WTC11 (cell line): ENCODE data around the gene DUSP5. TPM values are rescaled to one million over a fixed set of nuclear protein-coding genes. Genes with fewer than 3 reads are reported as not detected.

Experiments
- ATAC-seq: fragments of 200-7000 bp; cut with Tn5 transposase; 2 replicates; pipeline ENCODE4 v1.10.0; 2021; ENCODE audit warnings: mild to moderate bottlenecking, moderate library complexity
- CTCF ChIA-PET: fragments of 300-600 bp; sonication (Branson Sonifier 250); formaldehyde crosslinking; loops from one replicate; lab custom pipeline; 2021; ENCODE audit warnings: antibody characterized with exemption; lab: Charles Lee
- POLR2A ChIA-PET: fragments of 350-600 bp; sonication (Branson Sonifier 250); formaldehyde crosslinking; loops from one replicate; lab custom pipeline; 2021; ENCODE audit warnings: antibody characterized with exemption; lab: Charles Lee
- DNase-seq: peaks from one replicate; pipeline ENCODE4 v3.0.0; 2021; ENCODE audit warnings: low spot score
- H3K27ac Mint-ChIP-seq: 2 replicates; pipeline ENCODE4 v1.8.0; 2021; ENCODE audit warnings: mixed read lengths
- H3K27me3 Mint-ChIP-seq: 2 replicates; pipeline ENCODE4 v1.8.0; 2021; ENCODE audit warnings: low read depth, mild to moderate bottlenecking, moderate library complexity, mixed read lengths
- H3K36me3 Mint-ChIP-seq: 2 replicates; pipeline ENCODE4 v1.8.0; 2021; ENCODE audit warnings: mixed read lengths
- H3K4me1 Mint-ChIP-seq: 2 replicates; pipeline ENCODE4 v1.8.0; 2022; ENCODE audit warnings: mixed read lengths
- H3K4me3 Mint-ChIP-seq: 2 replicates; pipeline ENCODE4 v1.8.0; 2021; ENCODE audit warnings: mild to moderate bottlenecking, moderate library complexity, mixed read lengths
- H3K9me3 Mint-ChIP-seq: 2 replicates; pipeline ENCODE4 v1.8.0; 2021; ENCODE audit warnings: mixed read lengths
- ATF1 ChIP-seq: sonication (generic); formaldehyde crosslinking; IDR thresholded peaks from 2 replicates; pipeline ENCODE4 v1.8.1; 2023; ENCODE audit warnings: mild to moderate bottlenecking, moderate library complexity, missing genetic modification reagents
- JAZF1 ChIP-seq: fragments of 250-450 bp; sonication (Bioruptor Pico); IDR thresholded peaks from 2 replicates; pipeline ENCODE4 v1.9.0; 2021; ENCODE audit warnings: moderate library complexity, mild to moderate bottlenecking, inconsistent platforms
- JUN ChIP-seq: sonication (generic); formaldehyde crosslinking; IDR thresholded peaks from 2 replicates; pipeline ENCODE4 v1.8.0; 2023; ENCODE audit warnings: mild to moderate bottlenecking, missing genetic modification reagents
- NFE2L1 ChIP-seq: sonication (generic); formaldehyde crosslinking; IDR thresholded peaks from 2 replicates; pipeline ENCODE4 v1.8.1; 2023; ENCODE audit warnings: missing genetic modification reagents
- RELA ChIP-seq: sonication (generic); formaldehyde crosslinking; IDR thresholded peaks from 2 replicates; pipeline ENCODE4 v1.8.1; 2022; ENCODE audit warnings: missing genetic modification reagents, mild to moderate bottlenecking, borderline replicate concordance
- RORB ChIP-seq: fragments of 250-450 bp; sonication (Bioruptor Pico); IDR thresholded peaks from 2 replicates; pipeline ENCODE4 v1.9.0; 2021; ENCODE audit warnings: mild to moderate bottlenecking
- ZNF121 ChIP-seq: sonication (generic); formaldehyde crosslinking; IDR thresholded peaks from 2 replicates; pipeline ENCODE4 v1.8.0; 2023; ENCODE audit warnings: missing genetic modification reagents
- ZNF138 ChIP-seq: sonication (generic); formaldehyde crosslinking; conservative IDR thresholded peaks from 2 replicates; pipeline ENCODE4 v1.8.1; 2022; ENCODE audit warnings: mild to moderate bottlenecking, moderate library complexity, missing genetic modification reagents
- ZNF317 ChIP-seq: sonication (generic); formaldehyde crosslinking; IDR thresholded peaks from 2 replicates; pipeline ENCODE4 v1.8.1; 2023; ENCODE audit warnings: low read depth, mild to moderate bottlenecking, moderate library complexity, missing genetic modification reagents, borderline replicate concordance
- total RNA-seq: library from RNA; stranded (reverse); gene quantifications from 3 replicates; pipeline ENCODE4 v1.2.3, GENCODE V29; 2021
- TF ChIP-seq, protein P1 (sequence below): sonication (generic); formaldehyde crosslinking; conservative IDR thresholded peaks from 2 replicates; pipeline ENCODE4 v1.8.1; 2022; ENCODE audit warnings: mild to moderate bottlenecking, missing genetic modification reagents
- TF ChIP-seq, protein P2 (sequence below): sonication (generic); formaldehyde crosslinking; IDR thresholded peaks from 2 replicates; pipeline ENCODE4 v1.8.1; 2022; ENCODE audit warnings: missing genetic modification reagents, borderline replicate concordance
- TF ChIP-seq, protein P3 (sequence below): sonication (generic); formaldehyde crosslinking; IDR thresholded peaks from 2 replicates; pipeline ENCODE4 v1.8.0; 2022; ENCODE audit warnings: mild to moderate bottlenecking, missing genetic modification reagents
- TF ChIP-seq, protein P4 (sequence below): sonication (generic); formaldehyde crosslinking; IDR thresholded peaks from 2 replicates; pipeline ENCODE4 v1.8.1; 2022; ENCODE audit warnings: mild to moderate bottlenecking, missing genetic modification reagents, moderate library complexity, borderline replicate concordance
- TF ChIP-seq, protein P5 (sequence below): fragments of 200-600 bp; IDR thresholded peaks from 2 replicates; pipeline ENCODE4 v1.8.0; 2022; ENCODE audit warnings: antibody characterized with exemption
- TF ChIP-seq, protein P6 (sequence below): sonication (generic); formaldehyde crosslinking; IDR thresholded peaks from 2 replicates; pipeline ENCODE4 v1.8.0; 2022; ENCODE audit warnings: mild to moderate bottlenecking, missing genetic modification reagents

DUSP5 gene
- total RNA-seq, 1 experiment from 2014 or later: 55.1 TPM

DNA sequence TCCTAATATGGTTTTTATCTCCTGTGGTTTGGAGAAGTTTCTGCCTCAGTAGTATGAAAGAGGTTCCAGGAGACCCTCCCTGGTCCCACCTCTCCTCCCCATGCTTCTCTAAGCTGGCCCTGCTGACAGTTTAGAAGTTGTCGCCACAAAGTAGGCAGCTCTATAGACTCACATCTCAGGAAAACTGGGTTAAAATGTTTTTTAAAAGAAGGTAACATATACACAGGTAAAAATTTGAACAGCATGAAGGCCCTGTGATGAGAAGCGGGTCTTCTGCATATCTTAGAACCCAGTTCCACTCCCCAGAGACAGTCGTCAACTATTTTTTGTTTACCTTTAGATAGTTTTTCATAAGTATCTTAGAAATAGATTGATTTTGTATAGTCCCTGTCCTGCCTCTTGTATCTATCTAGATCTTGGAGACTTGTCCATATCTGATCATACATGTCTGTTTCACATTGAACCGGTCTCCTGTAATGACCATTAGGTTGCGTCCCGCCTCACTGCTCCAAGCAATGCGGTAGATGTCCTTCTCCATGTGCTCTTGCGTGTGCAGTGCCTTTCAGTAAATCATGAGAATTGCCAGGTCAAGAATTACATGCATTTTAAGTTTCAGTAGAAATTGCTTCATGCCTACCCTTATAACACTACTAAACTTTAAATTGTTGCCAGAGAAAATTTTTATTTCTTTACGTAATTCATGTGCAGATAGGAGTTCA, 2.2 kb downstream of the DUSP5 start:
- Mint-ChIP-seq H3K4me3 (peak overlapping the region; percentile 89), H3K36me3 (peaks cover 29% of the 10 kb centered on the region), H3K27me3 (peaks cover 14% of the 10 kb centered on the region), H3K4me1 (peaks cover 67% of the 10 kb centered on the region), H3K9me3 (no peaks in the 10 kb centered on the region), H3K27ac (peak overlapping the region; percentile 59; the same call in 1 of the 2 replicates)
- DNase-seq (no peak), ATAC-seq (no peak)
- ChIA-PET CTCF (interaction anchor here (1.0 to 3.9 kb wide), 6 partner anchors 13 to 189 kb away, joined by 3 to 51 read pairs (median 8); no protein-coding TSS in a partner anchor), POLR2A (interaction anchor here (0.6 to 1.5 kb wide), 4 partner anchors 13 to 68 kb away, joined by 3 to 4 read pairs (median 3); no protein-coding TSS in a partner anchor)
- TF ChIP-seq ZNF138 (CRISPR knock-in tag) (no peak), ATF1 (no peak), JUN (no peak), ZNF317 (CRISPR knock-in tag) (no peak), RORB (CRISPR knock-in tag) (no peak)
- TF ChIP-seq, protein P1, sequence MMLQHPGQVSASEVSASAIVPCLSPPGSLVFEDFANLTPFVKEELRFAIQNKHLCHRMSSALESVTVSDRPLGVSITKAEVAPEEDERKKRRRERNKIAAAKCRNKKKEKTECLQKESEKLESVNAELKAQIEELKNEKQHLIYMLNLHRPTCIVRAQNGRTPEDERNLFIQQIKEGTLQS (CRISPR knock-in tag): no peak
- TF ChIP-seq, protein P2, sequence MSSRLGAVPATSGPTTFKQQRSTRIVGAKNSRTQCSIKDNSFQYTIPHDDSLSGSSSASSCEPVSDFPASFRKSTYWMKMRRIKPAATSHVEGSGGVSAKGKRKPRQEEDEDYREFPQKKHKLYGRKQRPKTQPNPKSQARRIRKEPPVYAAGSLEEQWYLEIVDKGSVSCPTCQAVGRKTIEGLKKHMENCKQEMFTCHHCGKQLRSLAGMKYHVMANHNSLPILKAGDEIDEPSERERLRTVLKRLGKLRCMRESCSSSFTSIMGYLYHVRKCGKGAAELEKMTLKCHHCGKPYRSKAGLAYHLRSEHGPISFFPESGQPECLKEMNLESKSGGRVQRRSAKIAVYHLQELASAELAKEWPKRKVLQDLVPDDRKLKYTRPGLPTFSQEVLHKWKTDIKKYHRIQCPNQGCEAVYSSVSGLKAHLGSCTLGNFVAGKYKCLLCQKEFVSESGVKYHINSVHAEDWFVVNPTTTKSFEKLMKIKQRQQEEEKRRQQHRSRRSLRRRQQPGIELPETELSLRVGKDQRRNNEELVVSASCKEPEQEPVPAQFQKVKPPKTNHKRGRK (CRISPR knock-in tag): no peak

DNA sequence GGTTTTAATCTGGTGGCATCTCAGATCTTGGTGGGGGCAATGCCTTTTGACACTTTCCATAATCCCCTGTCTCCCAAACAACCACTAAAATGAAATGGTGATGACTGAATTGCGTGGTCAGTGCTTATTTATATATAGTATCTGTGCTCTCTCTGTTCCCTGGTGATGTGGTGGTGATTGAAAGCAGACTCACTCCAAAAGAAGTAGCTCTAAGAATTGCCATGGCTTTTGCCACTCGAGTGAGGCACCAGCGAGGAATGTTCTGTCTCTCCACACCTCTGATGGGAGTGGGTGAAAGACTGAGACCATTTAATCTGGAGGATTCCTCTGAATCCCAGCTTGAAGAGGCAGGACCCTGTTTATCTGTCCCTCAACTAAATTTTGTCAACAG, 2.8 kb downstream of the DUSP5 start:
- no peaks in the 10 kb centered on the region for H3K9me3 Mint-ChIP-seq
- no peak for ATAC-seq
- TF ChIP-seq, protein P3, sequence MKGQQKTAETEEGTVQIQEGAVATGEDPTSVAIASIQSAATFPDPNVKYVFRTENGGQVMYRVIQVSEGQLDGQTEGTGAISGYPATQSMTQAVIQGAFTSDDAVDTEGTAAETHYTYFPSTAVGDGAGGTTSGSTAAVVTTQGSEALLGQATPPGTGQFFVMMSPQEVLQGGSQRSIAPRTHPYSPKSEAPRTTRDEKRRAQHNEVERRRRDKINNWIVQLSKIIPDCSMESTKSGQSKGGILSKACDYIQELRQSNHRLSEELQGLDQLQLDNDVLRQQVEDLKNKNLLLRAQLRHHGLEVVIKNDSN: no peak
- TF ChIP-seq, protein P4, sequence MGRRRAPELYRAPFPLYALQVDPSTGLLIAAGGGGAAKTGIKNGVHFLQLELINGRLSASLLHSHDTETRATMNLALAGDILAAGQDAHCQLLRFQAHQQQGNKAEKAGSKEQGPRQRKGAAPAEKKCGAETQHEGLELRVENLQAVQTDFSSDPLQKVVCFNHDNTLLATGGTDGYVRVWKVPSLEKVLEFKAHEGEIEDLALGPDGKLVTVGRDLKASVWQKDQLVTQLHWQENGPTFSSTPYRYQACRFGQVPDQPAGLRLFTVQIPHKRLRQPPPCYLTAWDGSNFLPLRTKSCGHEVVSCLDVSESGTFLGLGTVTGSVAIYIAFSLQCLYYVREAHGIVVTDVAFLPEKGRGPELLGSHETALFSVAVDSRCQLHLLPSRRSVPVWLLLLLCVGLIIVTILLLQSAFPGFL: no peak
- TF ChIP-seq, protein P5, sequence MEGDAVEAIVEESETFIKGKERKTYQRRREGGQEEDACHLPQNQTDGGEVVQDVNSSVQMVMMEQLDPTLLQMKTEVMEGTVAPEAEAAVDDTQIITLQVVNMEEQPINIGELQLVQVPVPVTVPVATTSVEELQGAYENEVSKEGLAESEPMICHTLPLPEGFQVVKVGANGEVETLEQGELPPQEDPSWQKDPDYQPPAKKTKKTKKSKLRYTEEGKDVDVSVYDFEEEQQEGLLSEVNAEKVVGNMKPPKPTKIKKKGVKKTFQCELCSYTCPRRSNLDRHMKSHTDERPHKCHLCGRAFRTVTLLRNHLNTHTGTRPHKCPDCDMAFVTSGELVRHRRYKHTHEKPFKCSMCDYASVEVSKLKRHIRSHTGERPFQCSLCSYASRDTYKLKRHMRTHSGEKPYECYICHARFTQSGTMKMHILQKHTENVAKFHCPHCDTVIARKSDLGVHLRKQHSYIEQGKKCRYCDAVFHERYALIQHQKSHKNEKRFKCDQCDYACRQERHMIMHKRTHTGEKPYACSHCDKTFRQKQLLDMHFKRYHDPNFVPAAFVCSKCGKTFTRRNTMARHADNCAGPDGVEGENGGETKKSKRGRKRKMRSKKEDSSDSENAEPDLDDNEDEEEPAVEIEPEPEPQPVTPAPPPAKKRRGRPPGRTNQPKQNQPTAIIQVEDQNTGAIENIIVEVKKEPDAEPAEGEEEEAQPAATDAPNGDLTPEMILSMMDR: no peak
- no peak for TF ChIP-seq ZNF121 (CRISPR knock-in tag)
- no peak for TF ChIP-seq ZNF317 (CRISPR knock-in tag)
- TF ChIP-seq, all 79 proteins: peak for 0
- ChIA-PET CTCF (interaction anchor here (1.0 to 3.9 kb wide), 3 partner anchors 48 to 146 kb away, joined by 4 to 51 read pairs (median 9); no protein-coding TSS in a partner anchor), POLR2A (interaction anchor here (0.7 to 1.5 kb wide), 3 partner anchors 13 to 31 kb away, joined by 3 to 4 read pairs (median 3); no protein-coding TSS in a partner anchor)
- Mint-ChIP-seq H3K27me3 (peaks cover 14% of the 10 kb centered on the region), H3K4me1 (peaks cover 68% of the 10 kb centered on the region), H3K27ac (0 out of 2 replicates have a peak overlapping the region, but pooled peaks have one; percentile 76), H3K4me3 (peak overlapping the region; percentile 89), H3K36me3 (peaks cover 34% of the 10 kb centered on the region)
- no peak for DNase-seq

DNA sequence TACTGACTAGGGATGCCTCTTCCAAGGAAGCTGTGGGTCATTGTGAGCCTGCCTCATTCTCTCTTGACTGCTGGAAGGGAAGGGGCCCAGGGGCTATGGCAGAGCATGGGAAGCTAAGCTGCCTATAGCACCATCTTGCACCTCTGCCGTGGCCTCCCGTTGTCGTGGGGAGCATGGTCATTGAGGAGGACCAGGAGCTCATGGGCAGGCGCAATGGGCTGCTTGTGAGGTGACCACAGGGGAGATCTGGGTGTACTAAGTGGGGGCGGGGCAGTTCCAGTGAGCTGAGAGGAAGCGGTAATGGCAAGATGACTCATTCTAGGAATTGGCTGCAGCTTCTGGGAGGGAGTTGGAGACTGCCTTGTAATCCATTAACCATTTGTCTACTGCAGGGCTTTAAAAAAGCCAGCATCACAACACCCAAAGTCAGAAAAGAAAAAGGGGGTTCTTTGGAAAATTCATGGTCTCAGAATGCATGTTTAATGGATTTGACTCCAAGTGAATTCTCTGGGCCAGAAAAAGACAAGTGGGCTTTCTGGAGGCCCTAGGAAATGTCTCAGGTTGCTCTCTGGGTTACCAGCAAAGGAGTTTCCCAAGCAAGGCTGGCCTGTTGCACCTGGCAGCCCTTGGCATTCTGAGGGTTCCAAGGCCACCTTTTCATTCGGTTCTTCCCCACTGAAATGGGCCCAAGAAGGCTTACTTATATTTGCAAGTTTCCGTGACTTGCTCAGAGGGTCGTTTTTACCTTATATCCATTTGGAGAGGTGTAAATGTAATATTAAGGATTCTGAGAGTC, 3.6 kb downstream of the DUSP5 start:
- ChIA-PET POLR2A (interaction anchor here (0.9 to 1.5 kb wide), 2 partner anchors 12 to 30 kb away, joined by 3 to 4 read pairs; no protein-coding TSS in a partner anchor), CTCF (interaction anchor here (0.6 to 3.9 kb wide), 7 partner anchors 11 to 190 kb away, joined by 3 to 51 read pairs (median 4); no protein-coding TSS in a partner anchor)
- H3K27me3 Mint-ChIP-seq: peaks cover 14% of the 10 kb centered on the region
- DNase-seq (peak; percentile 62), ATAC-seq (peak; percentile 13)
- H3K4me1 Mint-ChIP-seq: peaks cover 60% of the 10 kb centered on the region
- peak overlapping the region; percentile 76 for H3K27ac Mint-ChIP-seq
- peak overlapping the region; percentile 89 for H3K4me3 Mint-ChIP-seq
- TF ChIP-seq RELA (CRISPR knock-in tag) (no peak), NFE2L1 (CRISPR knock-in tag) (no peak), JAZF1 (CRISPR knock-in tag) (no peak)
- TF ChIP-seq, protein P1 (CRISPR knock-in tag): no peak
- TF ChIP-seq, protein P6, sequence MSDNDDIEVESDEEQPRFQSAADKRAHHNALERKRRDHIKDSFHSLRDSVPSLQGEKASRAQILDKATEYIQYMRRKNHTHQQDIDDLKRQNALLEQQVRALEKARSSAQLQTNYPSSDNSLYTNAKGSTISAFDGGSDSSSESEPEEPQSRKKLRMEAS (CRISPR knock-in tag): peak; percentile 31; the same call in 1 of the 2 replicates
- H3K36me3 Mint-ChIP-seq: peaks cover 41% of the 10 kb centered on the region
- no peaks in the 10 kb centered on the region for H3K9me3 Mint-ChIP-seq
